VCaP (cell line): ENCODE measurements around the gene BPTF.
A peak's percentile ranks its signal among the peaks of the same experiment; 100 is the strongest.
"Not testable (repeated sequence)": the region's sequence is repeated elsewhere in the genome, so short reads cannot be mapped to it uniquely, and the experiment has no call there.

Experiments used
- H3K27ac ChIP-seq: fragments of 450-650 bp; 2 replicates; pipeline ENCODE4 v1.5.1; 2017
- CTCF ChIP-seq: fragments of 450-650 bp; conservative IDR thresholded peaks from 2 replicates; pipeline ENCODE4 v1.5.1; 2017; ENCODE audit warnings: mild to moderate bottlenecking, moderate library complexity

BPTF gene

GRCh38 chr17:67911059-67911782, 85.9 kb downstream of the BPTF start:
- no peak for TF ChIP-seq CTCF
- H3K27ac ChIP-seq = peak overlapping the region; percentile 55; the same call in 1 of the 2 replicates

GRCh38 chr17:67912088-67912487, 86.8 kb downstream of the BPTF start:
- peak overlapping the region; percentile 55 for H3K27ac ChIP-seq
- TF ChIP-seq CTCF = no peak

GRCh38 chr17:67912656-67913055, 87.4 kb downstream of the BPTF start:
- peak overlapping the region; percentile 55 for H3K27ac ChIP-seq
- TF ChIP-seq CTCF = no peak

GRCh38 chr17:67920212-67920611, 94.9 kb downstream of the BPTF start:
- H3K27ac ChIP-seq = no peak overlapping the region
- no peak for TF ChIP-seq CTCF

- no peak overlapping the region; the same call in 1 of the 2 replicates for H3K27ac ChIP-seq
- TF ChIP-seq CTCF = no peak
Observed at GRCh38 chr17:67922503-67922902, 97.2 kb downstream of the BPTF start.

- H3K27ac ChIP-seq = not testable (repeated sequence)
Observed at GRCh38 chr17:67928842-67929241, 103.5 kb downstream of the BPTF start.

GRCh38 chr17:67931227-67931626, 105.9 kb downstream of the BPTF start:
- H3K27ac ChIP-seq = no peak overlapping the region
- TF ChIP-seq CTCF = no peak

GRCh38 chr17:67942810-67943209, 117.5 kb downstream of the BPTF start:
- TF ChIP-seq CTCF = peak; percentile 48
- no peak overlapping the region for H3K27ac ChIP-seq
